Limb (tissue), 2 donors: ENCODE data around the gene SLC17A2.
"Not testable (repeated sequence)": the region's sequence is repeated elsewhere in the genome, so short reads cannot be mapped to it uniquely, and the experiment has no call there.

Experiments used
- DNase-seq, 2 donors: peaks; one replicate each; pipeline ENCODE4 v3.0.0-alpha.2; 2016; ENCODE audit errors: extremely low spot score in 2 of 2

Gene SLC17A2

DNA sequence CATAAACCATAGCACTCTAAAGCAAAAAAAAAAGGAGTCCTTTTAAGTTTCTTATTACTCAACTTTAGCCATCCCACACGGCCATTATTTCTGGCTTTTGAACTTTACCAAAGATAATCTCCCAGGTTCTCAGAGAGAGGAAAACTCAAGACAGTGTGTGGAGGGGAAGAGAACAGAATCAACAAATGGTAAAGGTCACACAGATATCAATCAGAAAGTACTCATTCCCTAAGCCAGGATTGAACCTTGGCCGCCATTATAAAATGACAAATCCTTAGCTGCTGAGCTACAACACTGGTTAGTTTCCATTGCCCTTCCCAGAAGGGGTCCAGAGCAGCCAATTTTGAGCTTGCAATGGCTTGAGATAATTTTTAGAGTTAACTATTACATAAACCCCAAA is 22.0 kb upstream of the SLC17A2 start:
- DNase-seq = no peak

GRCh38 chr6:25951296-25952032 is 21.0 kb upstream of the SLC17A2 start:
- no peak for DNase-seq

- DNase-seq = no peak
Observed at GRCh38 chr6:25950297-25950696, 19.8 kb upstream of the SLC17A2 start.

DNA sequence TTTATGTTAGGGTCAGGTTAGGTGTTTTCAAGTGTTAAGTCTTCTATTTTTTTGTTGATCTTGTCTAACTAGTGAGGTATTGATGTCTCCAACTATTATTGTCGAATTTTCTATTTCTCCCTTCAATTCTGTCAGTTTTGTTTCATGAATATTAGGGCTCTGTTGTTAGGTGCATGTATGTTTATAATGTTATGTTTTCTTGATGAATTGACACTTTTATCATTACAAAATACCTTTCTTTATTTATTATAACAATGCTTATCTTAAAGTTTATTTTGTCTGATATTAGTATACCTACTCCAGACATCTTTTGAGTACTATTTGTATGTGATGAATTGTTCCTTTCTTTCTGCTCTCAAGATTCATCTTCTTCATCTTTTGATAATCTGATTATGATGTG is 19.2 kb upstream of the SLC17A2 start:
- DNase-seq = no peak

- not testable (repeated sequence) for DNase-seq
Observed at GRCh38 chr6:25947492-25947891, 17.0 kb upstream of the SLC17A2 start.

DNA sequence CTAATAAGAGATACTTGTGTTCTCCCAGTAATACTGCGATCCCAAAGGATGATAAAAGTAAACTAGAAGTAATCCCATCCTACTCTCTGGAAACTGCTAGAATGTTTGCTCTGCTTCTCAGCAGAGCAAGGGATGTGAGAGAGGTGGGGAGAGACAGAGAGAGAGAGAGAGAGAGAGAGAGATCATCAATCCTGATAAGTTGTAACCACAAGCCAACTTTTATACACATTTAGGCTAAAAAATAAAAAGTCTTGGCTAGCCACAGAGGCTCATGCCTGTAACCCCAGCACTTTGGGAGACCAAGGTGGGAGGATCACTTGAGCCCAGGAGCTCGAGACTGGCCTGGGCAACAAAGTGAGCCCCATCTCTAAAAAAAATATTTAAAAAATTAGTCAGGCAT is 16.1 kb upstream of the SLC17A2 start:
- no peak for DNase-seq

- not testable (repeated sequence) for DNase-seq
Observed at GRCh38 chr6:25945738-25946137, 15.2 kb upstream of the SLC17A2 start.

DNA sequence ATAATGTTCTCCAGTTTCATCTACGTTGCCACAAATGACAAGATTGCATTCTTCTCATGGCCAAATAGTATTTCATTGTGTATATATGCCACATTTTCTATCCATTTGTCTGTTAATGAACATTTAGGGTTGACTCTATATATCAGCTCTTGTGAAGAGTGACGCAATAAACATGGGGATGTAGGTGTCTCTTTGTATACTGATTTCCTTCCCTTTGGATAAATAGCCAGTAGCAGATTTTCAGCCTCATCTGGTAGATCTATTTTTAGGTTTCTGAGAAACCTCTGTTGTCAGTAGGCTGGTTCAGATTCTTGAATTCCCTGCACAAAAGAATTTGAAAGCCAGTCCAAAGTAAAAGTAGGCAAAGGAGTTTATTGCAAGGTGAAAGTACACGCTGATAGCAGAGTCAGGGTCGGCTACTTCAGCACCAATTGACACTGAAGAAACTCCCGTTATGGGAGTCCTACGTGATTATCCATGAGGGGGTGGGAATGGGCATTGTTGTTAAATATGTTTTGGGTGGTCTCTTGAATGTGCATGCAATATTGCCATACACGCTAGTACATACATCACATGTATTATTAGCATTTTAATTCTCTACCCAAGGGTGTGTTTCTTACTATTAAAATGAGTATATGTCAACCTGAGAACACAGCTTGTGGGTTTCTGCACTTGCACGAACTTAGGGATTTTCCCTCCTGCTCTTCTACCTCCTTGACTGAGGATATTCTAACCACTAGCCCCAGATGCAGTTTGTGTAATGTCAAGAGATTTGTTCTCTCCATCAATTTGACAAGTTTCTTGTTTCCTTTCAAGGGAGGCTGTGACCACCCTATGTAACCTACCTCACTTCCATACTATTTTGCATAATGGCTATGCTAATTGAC is 14.4 kb upstream of the SLC17A2 start:
- DNase-seq = no peak

DNA sequence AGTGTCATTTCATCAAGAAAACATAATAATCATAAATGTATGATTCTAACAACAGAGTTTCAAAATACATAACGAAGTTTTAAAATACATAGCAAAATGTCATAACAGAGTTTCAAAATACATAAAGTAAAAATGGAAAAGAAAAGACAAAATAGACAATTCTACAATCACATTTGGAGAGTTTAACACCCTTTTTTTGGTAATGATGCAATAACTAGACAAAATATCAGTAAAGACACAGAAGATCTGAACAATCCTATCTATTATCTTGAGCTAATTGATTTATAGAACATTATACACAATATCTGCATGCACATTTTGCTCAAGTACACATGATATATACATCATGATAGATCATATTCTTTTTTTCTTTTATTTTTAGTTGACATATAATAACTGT is 13.4 kb upstream of the SLC17A2 start:
- no peak for DNase-seq

- no peak for DNase-seq
Observed at GRCh38 chr6:25942561-25943147, 12.2 kb upstream of the SLC17A2 start.

DNA sequence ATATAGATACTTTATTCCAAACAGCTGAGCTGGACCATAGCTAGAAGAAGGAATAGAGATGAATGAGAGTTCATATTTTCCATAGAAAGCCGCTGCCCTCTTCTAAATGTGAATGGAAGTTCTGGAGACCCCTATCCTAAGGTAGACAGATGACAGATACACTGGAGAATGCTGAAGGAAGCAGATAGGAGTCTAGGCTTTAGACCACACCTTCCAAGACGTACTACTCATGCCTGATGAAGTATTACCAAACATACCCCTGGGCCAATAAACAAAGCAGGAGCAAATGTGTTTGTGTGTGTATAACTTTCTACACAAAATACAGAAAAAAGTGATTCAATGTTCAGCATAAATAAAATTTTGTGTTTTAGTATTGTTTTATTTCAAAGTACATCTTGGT is 9.1 kb upstream of the SLC17A2 start:
- DNase-seq = no peak

GRCh38 chr6:25935953-25936352 is 5.5 kb upstream of the SLC17A2 start:
- no peak for DNase-seq

- DNase-seq = no peak
Observed at GRCh38 chr6:25934735-25935313, 4.3 kb upstream of the SLC17A2 start.

GRCh38 chr6:25934156-25934555 is 3.7 kb upstream of the SLC17A2 start:
- DNase-seq = no peak

GRCh38 chr6:25931411-25931709 is 869 bp upstream of the SLC17A2 start:
- DNase-seq = no peak

GRCh38 chr6:25929785-25930184 is 706 bp downstream of the SLC17A2 start:
- DNase-seq = not testable (repeated sequence)

DNA sequence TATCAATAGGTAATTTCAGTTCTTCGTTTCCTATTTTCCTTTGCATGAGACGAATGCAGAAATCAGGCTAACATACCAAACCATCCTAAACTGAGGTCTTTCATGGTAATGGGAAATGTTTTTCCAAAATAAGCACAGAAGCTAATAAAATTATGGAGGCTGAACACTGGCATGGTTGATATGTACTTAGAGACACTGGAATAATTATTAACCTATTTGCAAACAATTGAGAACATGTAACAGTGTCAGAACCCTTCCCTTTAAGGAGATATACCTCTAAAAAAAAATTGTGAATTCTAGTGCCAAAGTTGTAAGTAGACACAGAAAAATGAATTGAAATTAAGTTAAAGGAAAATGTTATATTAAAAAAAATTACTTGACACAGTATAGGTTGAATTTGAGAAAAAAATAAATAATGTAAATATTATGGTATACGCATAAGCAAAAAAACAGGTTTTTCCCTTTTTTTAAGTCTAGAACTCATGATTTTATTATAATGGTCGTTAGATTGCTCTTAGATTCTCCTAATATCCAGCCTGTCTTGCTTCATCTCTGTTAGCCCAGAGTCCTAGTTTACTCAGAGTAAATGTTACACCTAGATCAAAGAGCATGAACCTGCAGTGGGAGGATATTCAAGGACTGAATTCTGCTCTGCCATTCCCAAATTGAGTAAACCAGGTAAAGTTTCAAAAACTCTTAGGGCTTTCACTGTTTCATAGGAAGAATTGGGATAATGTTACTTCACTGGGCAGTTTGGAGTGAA is 1.7 kb downstream of the SLC17A2 start:
- no peak for DNase-seq

- no peak for DNase-seq
Observed at GRCh38 chr6:25927756-25928216, 2.7 kb downstream of the SLC17A2 start.

- no peak for DNase-seq
Observed at GRCh38 chr6:25927178-25927577, 3.3 kb downstream of the SLC17A2 start.

GRCh38 chr6:25925876-25926275 is 4.6 kb downstream of the SLC17A2 start:
- no peak for DNase-seq

DNA sequence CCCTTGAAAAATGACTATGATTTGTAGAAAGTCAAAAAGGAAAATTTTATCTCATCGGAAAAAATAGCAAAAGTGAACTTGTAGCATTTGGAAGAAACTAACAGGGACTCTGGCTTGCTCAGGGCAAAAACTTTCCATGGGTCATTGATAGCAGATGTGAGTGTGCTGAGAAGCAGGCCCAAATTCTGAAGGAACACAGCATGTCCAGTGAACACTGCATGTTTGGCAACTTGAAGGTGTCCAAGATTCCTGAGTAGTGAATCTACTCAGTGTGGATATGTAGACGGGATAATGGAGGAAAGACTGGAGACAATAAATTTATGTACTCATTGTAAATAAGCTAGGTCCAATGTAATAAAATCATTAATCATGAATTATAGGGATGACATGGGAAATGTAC is 8.2 kb downstream of the SLC17A2 start:
- no peak for DNase-seq
